Neural cell (in vitro differentiated cells): ENCODE measurements around the gene MILR1. TPM values are rescaled to one million over a fixed set of nuclear protein-coding genes. Genes with fewer than 3 reads are reported as not detected.

Experiments
- polyA plus RNA-seq: library from polyadenylated mRNA; depleted of rRNA; stranded (reverse); fragments of >200 nt; gene quantifications from 2 replicates; pipeline ENCODE4 v1.2.3, GENCODE V29; 2014
- small RNA-seq, 3 experiments: library from RNA; depleted of rRNA; stranded (forward); fragments of <200 nt; gene quantifications; one replicate each; pipeline ENCODE3, GENCODE V24; 2012

MILR1 gene
- polyA plus RNA-seq, 1 donor from 2014 or later: not detected

Small RNA genes within 50 kb of the gene (small RNA-seq; reads per million reads assigned to genes)
- gene ATP5MFP4: 0 to 0.03 (median 0) reads per million in 3 experiments
- gene MIR1273E: 0 reads per million in 3 experiments

Other genes starting within 250 kb of the MILR1 start
- 19.7 and 20.6 TPM in 2 replicates for gene TEX2, start 185.9 kb upstream of the MILR1 start, polyA plus RNA-seq
- gene PECAM1, start 58.3 kb upstream of the MILR1 start, polyA plus RNA-seq: not detected in 2 replicates
- gene POLG2, start 47.9 kb downstream of the MILR1 start, polyA plus RNA-seq: 14.3 and 16.9 TPM in 2 replicates
- 1,789 and 2,358 TPM in 2 replicates for gene DDX5, start 57.2 kb downstream of the MILR1 start, polyA plus RNA-seq
- 214 and 220 TPM in 2 replicates for gene CEP95, start 57.9 kb downstream of the MILR1 start, polyA plus RNA-seq
- 55.2 and 61.0 TPM in 2 replicates for gene SMURF2, start 213.2 kb downstream of the MILR1 start, polyA plus RNA-seq